Measurements from ENCODE around the gene TMEM121.
"Not testable (repeated sequence)": the region's sequence is repeated elsewhere in the genome, so short reads cannot be mapped to it uniquely, and the experiment has no call there.

DNA sequence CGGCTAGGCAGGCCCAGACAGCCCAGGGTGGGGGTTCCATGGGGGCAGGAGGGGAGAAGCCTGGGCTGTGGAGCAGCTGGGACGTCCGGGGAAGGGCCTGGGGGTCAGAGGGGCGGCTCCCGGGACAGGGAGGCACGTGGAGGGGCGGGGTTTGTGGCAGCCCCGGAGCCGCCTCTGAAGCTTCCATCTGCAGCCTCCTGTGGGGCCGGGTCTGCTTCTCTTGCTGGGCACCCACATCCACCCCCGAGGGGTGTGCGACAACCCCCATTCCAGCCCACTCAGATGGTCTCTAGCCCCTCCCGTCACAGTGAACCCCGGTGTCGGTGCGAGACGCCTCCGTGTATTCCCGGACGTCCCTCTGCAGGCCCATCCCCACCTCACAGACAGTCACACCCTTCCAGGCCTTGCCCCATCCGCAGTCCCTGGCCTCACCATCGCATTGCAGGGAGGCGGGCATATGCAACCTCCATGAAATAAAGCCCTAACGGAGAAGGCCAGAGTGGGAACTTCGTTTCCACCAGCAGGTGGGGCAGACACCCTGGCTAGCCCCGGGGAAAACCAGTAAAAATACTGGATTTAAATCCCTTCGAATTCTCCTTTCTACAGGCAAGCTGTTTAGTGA lies 33.8 kb downstream of the TMEM121 start:
- TF ChIP-seq, protein P1, sequence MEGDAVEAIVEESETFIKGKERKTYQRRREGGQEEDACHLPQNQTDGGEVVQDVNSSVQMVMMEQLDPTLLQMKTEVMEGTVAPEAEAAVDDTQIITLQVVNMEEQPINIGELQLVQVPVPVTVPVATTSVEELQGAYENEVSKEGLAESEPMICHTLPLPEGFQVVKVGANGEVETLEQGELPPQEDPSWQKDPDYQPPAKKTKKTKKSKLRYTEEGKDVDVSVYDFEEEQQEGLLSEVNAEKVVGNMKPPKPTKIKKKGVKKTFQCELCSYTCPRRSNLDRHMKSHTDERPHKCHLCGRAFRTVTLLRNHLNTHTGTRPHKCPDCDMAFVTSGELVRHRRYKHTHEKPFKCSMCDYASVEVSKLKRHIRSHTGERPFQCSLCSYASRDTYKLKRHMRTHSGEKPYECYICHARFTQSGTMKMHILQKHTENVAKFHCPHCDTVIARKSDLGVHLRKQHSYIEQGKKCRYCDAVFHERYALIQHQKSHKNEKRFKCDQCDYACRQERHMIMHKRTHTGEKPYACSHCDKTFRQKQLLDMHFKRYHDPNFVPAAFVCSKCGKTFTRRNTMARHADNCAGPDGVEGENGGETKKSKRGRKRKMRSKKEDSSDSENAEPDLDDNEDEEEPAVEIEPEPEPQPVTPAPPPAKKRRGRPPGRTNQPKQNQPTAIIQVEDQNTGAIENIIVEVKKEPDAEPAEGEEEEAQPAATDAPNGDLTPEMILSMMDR (IDR thresholded peaks at IDR 0.05), result not testable (repeated sequence)
- not testable (repeated sequence) for TF ChIP-seq POLR2A, POLR2AphosphoS5, EP300 (IDR thresholded peaks at IDR 0.05)
